ENCODE measurements around the gene LOXL4.
"Not testable (repeated sequence)": the region's sequence is repeated elsewhere in the genome, so short reads cannot be mapped to it uniquely, and the experiment has no call there.

The LOXL4 gene

DNA sequence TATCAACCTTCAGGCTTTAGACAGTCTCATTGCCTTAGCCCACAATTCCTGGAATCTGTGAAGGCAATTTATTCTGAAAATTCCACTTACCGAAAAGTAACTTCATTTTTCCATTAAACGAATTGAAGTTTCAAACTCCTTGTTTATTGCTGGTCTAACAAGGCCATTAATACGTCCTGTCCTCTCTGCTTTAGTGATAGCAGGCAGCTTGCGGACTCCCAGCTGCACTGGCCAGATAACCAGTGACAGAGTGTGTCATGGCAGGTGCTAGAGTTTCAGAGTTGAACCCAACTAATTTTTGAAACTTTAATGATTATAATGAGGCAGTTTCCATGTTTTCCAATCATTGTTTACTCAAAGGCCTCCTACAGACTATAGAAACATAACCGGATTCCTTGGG, 31.1 kb downstream of the LOXL4 start:
- no peak for DNase-seq (ENCODE audit: low read depth)
- no peak overlapping the region for H3K4me3 ChIP-seq (ENCODE audit: low read length)
- no peak for TF ChIP-seq CTCF (IDR thresholded peaks at IDR 0.05; ENCODE audit: insufficient read depth, low read depth, low read length, missing control alignments)

DNA sequence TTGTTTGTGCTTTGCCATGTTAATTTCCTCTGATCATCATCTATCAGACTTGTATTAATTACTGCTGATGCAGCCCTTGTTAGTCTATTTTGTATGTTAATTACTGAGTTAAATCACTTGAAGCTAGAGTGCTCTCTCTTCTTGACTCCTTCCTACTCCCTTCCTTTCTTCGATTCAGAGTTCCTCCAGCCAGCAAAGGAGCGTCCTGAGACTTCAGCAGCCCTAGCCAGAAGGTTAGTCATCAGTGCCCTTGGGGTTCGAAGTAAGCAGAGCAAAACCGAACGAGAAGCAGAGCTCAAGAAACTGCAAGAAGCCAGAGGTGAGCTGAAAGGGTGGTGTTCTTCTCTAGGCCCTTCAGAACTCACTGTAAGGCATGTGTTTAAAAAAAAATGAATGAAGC, 32.1 kb downstream of the LOXL4 start:
- H3K4me3 ChIP-seq (ENCODE audit: low read length): no peak overlapping the region
- no peak for TF ChIP-seq CTCF (IDR thresholded peaks at IDR 0.05; ENCODE audit: insufficient read depth, low read depth, low read length, missing control alignments)
- DNase-seq (ENCODE audit: low read depth): no peak

GRCh38 chr10:98231417-98231816, 36.6 kb downstream of the LOXL4 start:
- no peak for TF ChIP-seq CTCF (IDR thresholded peaks at IDR 0.05; ENCODE audit: insufficient read depth, low read depth, low read length, missing control alignments)
- H3K4me3 ChIP-seq (ENCODE audit: low read length): no peak overlapping the region
- no peak for DNase-seq (ENCODE audit: low read depth)

DNA sequence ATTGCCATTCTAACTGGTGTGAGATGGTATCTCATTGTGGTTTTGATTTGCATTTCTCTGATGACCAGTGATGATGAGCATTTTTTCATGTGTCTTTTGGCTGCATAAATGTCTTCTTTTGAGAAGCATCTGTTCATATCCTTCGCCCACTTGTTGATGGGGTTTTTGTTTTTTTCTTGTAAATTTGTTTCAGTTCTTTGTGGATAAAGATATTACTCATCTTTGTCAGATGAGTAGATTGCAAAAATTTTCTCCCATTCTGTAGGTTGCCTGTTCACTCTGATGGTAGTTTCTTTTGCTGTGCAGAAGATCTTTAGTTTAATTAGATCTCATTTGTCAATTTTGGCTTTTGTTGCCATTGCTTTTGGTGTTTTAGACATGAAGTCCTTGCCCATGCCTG, 39.7 kb downstream of the LOXL4 start:
- not testable (repeated sequence) for H3K4me3 ChIP-seq (ENCODE audit: low read length); DNase-seq (ENCODE audit: low read depth)

- not testable (repeated sequence) for DNase-seq (ENCODE audit: low read depth)
Observed at GRCh38 chr10:98227713-98228112, 40.3 kb downstream of the LOXL4 start.

GRCh38 chr10:98226508-98227144, 41.4 kb downstream of the LOXL4 start:
- no peak for TF ChIP-seq CTCF (IDR thresholded peaks at IDR 0.05; ENCODE audit: insufficient read depth, low read depth, low read length, missing control alignments)
- DNase-seq (ENCODE audit: low read depth): no peak
- H3K4me3 ChIP-seq (ENCODE audit: low read length): no peak overlapping the region

More at GRCh38 chr10:98227713-98228112, 40.3 kb downstream of the LOXL4 start:
- H3K4me3 ChIP-seq (ENCODE audit: low read length): not testable (repeated sequence)

DNA sequence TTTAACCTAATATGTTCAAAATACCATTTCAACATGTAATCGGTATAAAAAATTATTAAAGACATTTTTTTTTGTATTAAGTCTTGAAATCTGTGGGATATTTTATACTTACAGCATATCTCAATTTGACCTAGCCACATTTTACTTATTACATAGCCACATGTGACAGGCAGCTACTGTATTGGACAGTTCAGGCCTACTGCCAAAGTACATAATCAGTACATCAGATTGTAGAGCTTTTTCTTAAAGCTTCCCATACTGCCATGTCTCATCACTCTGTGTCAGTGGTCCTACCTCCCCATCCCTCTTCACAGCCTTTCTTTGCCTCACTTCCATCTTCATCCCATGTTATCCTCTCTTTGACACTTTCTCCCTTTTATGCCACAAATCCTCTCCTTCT, 43.0 kb downstream of the LOXL4 start:
- TF ChIP-seq CTCF (IDR thresholded peaks at IDR 0.05; ENCODE audit: insufficient read depth, low read depth, low read length, missing control alignments): no peak
- DNase-seq (ENCODE audit: low read depth): no peak
- no peak overlapping the region for H3K4me3 ChIP-seq (ENCODE audit: low read length)

- DNase-seq (ENCODE audit: low read depth): no peak
- no peak overlapping the region for H3K4me3 ChIP-seq (ENCODE audit: low read length)
- TF ChIP-seq CTCF (IDR thresholded peaks at IDR 0.05; ENCODE audit: insufficient read depth, low read depth, low read length, missing control alignments): no peak
Observed at GRCh38 chr10:98224509-98224908, 43.5 kb downstream of the LOXL4 start.
